PFSK-1 (cell line): ENCODE data around the gene CACNA1S.

Experiments
- FOXP2 ChIP-seq: optimal IDR thresholded peaks from 2 replicates; pipeline ENCODE3; 2011; ENCODE audit warnings: borderline replicate concordance, control low read depth, inconsistent platforms; ENCODE audit not compliant: insufficient read depth; ENCODE audit errors: extremely low read length, extremely low read depth
- POLR2AphosphoS5 ChIP-seq: IDR thresholded peaks from 2 replicates; pipeline ENCODE4 v1.6.1; 2012; ENCODE audit warnings: low read depth, mild to moderate bottlenecking, control low read depth, low read length, moderate library complexity
- REST ChIP-seq, 2 experiments: IDR thresholded peaks; 2 replicates each; pipeline versions ENCODE4 v1.6.1 to v1.8.0; 2011 to 2012; ENCODE audit warnings: low read depth in 2 of 2, low read length in 2 of 2, control low read depth in 1 of 2, inconsistent platforms in 1 of 2, mild to moderate bottlenecking in 1 of 2, moderate library complexity in 1 of 2; ENCODE audit not compliant: insufficient read depth in 1 of 2
- SIN3A ChIP-seq: IDR thresholded peaks from 2 replicates; pipeline ENCODE4 v1.6.1; 2012; ENCODE audit warnings: mild to moderate bottlenecking, low read length, moderate library complexity, borderline replicate concordance; ENCODE audit not compliant: insufficient read depth
- TAF1 ChIP-seq: IDR thresholded peaks from 2 replicates; pipeline ENCODE4 v1.6.1; 2012; ENCODE audit warnings: low read length, control low read depth, borderline replicate concordance; ENCODE audit not compliant: insufficient read depth

The CACNA1S gene

GRCh38 chr1:201114245-201115131, 2.3 kb upstream of the CACNA1S start:
- TF ChIP-seq POLR2AphosphoS5 (no peak), FOXP2 (peak; percentile 33), REST (IDR thresholded peaks at IDR 0.05; ENCODE audit: insufficient read depth in 1 of 2, low read depth in 2 of 2, low read length in 2 of 2) (no peak)

- TF ChIP-seq FOXP2 (no peak), POLR2AphosphoS5 (no peak), SIN3A (no peak), TAF1 (no peak), REST (IDR thresholded peaks at IDR 0.05; ENCODE audit: insufficient read depth in 1 of 2, low read depth in 2 of 2, low read length in 2 of 2) (no peak)
Measured at GRCh38 chr1:201113451-201114244, 1.4 kb upstream of the CACNA1S start.

GRCh38 chr1:201112926-201113325, 700 bp upstream of the CACNA1S start:
- TF ChIP-seq REST (IDR thresholded peaks at IDR 0.05; ENCODE audit: insufficient read depth in 1 of 2, low read depth in 2 of 2, low read length in 2 of 2) (no peak), TAF1 (no peak), SIN3A (no peak), FOXP2 (no peak), POLR2AphosphoS5 (no peak)

GRCh38 chr1:201111672-201112071, 554 bp downstream of the CACNA1S start:
- TF ChIP-seq SIN3A = no peak
- TF ChIP-seq FOXP2 = no peak
- no peak for TF ChIP-seq REST (IDR thresholded peaks at IDR 0.05; ENCODE audit: insufficient read depth in 1 of 2, low read depth in 2 of 2, low read length in 2 of 2)
